ENCODE results near the gene ADCY7.
"Not testable (repeated sequence)": the region's sequence is repeated elsewhere in the genome, so short reads cannot be mapped to it uniquely, and the experiment has no call there.

Gene ADCY7

GRCh38 chr16:50234771-50235556 lies 31.4 kb upstream of the ADCY7 start:
- TF ChIP-seq, protein P1, sequence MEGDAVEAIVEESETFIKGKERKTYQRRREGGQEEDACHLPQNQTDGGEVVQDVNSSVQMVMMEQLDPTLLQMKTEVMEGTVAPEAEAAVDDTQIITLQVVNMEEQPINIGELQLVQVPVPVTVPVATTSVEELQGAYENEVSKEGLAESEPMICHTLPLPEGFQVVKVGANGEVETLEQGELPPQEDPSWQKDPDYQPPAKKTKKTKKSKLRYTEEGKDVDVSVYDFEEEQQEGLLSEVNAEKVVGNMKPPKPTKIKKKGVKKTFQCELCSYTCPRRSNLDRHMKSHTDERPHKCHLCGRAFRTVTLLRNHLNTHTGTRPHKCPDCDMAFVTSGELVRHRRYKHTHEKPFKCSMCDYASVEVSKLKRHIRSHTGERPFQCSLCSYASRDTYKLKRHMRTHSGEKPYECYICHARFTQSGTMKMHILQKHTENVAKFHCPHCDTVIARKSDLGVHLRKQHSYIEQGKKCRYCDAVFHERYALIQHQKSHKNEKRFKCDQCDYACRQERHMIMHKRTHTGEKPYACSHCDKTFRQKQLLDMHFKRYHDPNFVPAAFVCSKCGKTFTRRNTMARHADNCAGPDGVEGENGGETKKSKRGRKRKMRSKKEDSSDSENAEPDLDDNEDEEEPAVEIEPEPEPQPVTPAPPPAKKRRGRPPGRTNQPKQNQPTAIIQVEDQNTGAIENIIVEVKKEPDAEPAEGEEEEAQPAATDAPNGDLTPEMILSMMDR (IDR thresholded peaks at IDR 0.05; ENCODE audit: low read depth, low read length): no peak
- DNase-seq (ENCODE audit: extremely low read depth, low read depth): no peak

DNA sequence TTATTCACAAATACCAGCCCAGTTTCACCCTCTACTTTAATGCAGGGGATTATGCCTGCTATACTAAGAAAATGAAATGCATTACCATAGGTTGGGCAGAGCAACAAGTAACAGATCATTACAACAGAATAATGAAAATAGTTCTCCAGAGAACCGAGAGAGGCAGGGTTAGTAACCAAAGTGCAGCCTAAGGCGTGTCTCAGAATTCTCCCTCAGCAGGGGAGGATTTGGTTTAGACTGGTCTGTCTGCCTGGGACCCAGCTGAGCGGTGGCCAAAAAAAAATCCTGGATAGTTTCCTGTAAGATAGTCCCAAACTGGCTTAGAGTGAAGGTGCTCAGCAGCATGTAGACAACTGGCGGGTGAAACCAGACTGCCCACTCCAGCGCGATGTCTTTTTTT lies 30.8 kb upstream of the ADCY7 start:
- TF ChIP-seq, protein P1 (IDR thresholded peaks at IDR 0.05; ENCODE audit: low read depth, low read length): no peak
- no peak for DNase-seq (ENCODE audit: extremely low read depth, low read depth)

DNA sequence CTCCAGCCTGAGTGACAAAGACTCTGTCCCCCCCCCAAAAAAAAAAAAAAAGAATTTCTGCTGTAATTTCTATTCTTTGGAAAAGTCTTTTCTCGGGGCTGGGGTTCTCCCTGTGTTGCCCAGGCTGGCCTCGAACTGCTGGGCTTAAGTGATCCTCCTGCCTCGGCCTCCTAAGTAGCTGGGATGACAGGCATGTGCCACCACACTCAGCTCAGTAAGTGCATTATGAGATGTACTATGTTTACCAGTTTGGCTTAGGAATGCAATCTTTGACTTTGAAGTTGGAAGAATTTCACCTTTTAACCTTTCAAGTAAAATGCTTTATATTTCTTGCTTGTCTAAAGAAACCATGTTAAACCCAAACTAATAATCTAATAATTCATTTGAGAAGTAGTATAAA lies 28.0 kb upstream of the ADCY7 start:
- no peak for DNase-seq (ENCODE audit: extremely low read depth, low read depth)
- TF ChIP-seq, protein P1 (IDR thresholded peaks at IDR 0.05; ENCODE audit: low read depth, low read length): no peak

DNA sequence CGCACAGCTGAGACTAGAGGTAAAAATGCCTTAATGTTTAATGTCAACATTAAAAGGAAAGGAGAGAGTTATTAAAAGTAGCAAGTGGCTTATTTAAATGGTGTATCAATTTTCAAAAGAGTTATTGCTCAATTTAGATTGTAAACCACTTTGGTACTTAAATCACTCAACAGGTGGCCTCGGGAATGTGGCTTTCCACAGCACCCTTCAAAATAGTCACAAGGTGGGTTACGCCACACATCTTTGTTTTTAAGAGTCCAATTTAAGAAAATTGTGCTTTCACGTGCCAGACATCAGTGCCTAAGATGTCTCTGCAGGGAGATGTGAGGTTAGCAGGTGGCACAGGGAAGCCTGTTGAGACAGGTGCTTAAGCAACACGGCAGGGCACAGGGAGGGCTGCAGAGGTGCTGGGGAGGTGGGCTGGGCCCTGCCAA lies 27.5 kb upstream of the ADCY7 start:
- no peak for DNase-seq (ENCODE audit: extremely low read depth, low read depth)
- TF ChIP-seq, protein P1 (IDR thresholded peaks at IDR 0.05; ENCODE audit: low read depth, low read length): no peak

- not testable (repeated sequence) for DNase-seq (ENCODE audit: extremely low read depth, low read depth)
These were observed 23.3 kb upstream of the ADCY7 start for GRCh38 chr16:50243024-50243423.

- TF ChIP-seq, protein P1 (IDR thresholded peaks at IDR 0.05; ENCODE audit: low read depth, low read length): no peak
- DNase-seq (ENCODE audit: extremely low read depth, low read depth): no peak
These were observed 22.2 kb upstream of the ADCY7 start for GRCh38 chr16:50244140-50244503.

- DNase-seq (ENCODE audit: extremely low read depth, low read depth): no peak
- TF ChIP-seq, protein P1 (IDR thresholded peaks at IDR 0.05; ENCODE audit: low read depth, low read length): no peak
These were observed 21.6 kb upstream of the ADCY7 start for GRCh38 chr16:50244504-50245416.

Data from AG09319 (cell line).